ENCODE data around the gene UGT1A5.

GRCh38 chr2:233713262-233713615 lies 532 bp downstream of the UGT1A5 start:
- no peak for TF ChIP-seq EZH2 (IDR thresholded peaks at IDR 0.05; ENCODE audit: borderline replicate concordance, control insufficient read depth, low read depth, low read length)
- TF ChIP-seq RAD21 (IDR thresholded peaks at IDR 0.05; ENCODE audit: insufficient read depth, low read depth, low read length) = no peak
- TF ChIP-seq ATF7 (IDR thresholded peaks at IDR 0.05; ENCODE audit: low read depth) = no peak
- TF ChIP-seq EP300 (IDR thresholded peaks at IDR 0.05; ENCODE audit: borderline replicate concordance in 1 of 2, control insufficient read depth in 1 of 2, low read depth in 2 of 2, low read length in 2 of 2) = no peak
- TF ChIP-seq FOXK2 (IDR thresholded peaks at IDR 0.05) = no peak
- TF ChIP-seq E4F1 (IDR thresholded peaks at IDR 0.05; ENCODE audit: borderline replicate concordance, partially characterized antibody) = no peak
- TF ChIP-seq CTCF (IDR thresholded peaks at IDR 0.05 in 2 of 3, conservative IDR thresholded peaks at IDR 0.05 in 1 of 3; ENCODE audit: control insufficient read depth in 2 of 3, extremely low read depth in 1 of 3, insufficient read depth in 1 of 3, low read depth in 3 of 3, low read length in 3 of 3) = no peak
- TF ChIP-seq PAX8 (IDR thresholded peaks at IDR 0.05) = no peak
- TF ChIP-seq POLR2A (IDR thresholded peaks at IDR 0.05; ENCODE audit: low read depth, low read length) = no peak
- no peak for TF ChIP-seq POLR2AphosphoS5 (IDR thresholded peaks at IDR 0.05; ENCODE audit: low read length)
- no peak for TF ChIP-seq BCLAF1 (IDR thresholded peaks at IDR 0.05)
- TF ChIP-seq PAX5 (IDR thresholded peaks at IDR 0.05; ENCODE audit: borderline replicate concordance, low read depth, low read length) = no peak

Measured in GM12878 (cell line).